SK-MEL-5 (cell line): Measurements from ENCODE around the gene C1S. TPM values are rescaled to one million over a fixed set of nuclear protein-coding genes. Genes with fewer than 3 reads are reported as not detected.
"Not testable (repeated sequence)": the region's sequence is repeated elsewhere in the genome, so short reads cannot be mapped to it uniquely, and the experiment has no call there.

Source experiments
- DNase-seq: peaks from one replicate; pipeline ENCODE4 v3.0.0-alpha.2; 2016; ENCODE audit warnings: low read depth, low spot score
- in situ Hi-C: cut with HindIII; loops from 2 replicates; pipeline ENCODE4 v1.10.0; 2016; ENCODE audit warnings: low sequenced_read_pairs, high pct_unique_total_duplicates, low pct_unique_long_range_greater_than_20kb
- total RNA-seq: library from RNA; depleted of rRNA; stranded (reverse); fragments of >200 nt; shearing (Covaris generic); gene quantifications from 2 replicates; pipeline ENCODE4 v1.2.3, GENCODE V29; 2014

The C1S gene
- total RNA-seq, 1 experiment from 2014 or later, result 3.3 TPM

- in situ Hi-C loops, result no loop called here
- no peak for DNase-seq
Measured at GRCh38 chr12:7092986-7093460, 32.5 kb downstream of the C1S start.

- in situ Hi-C loops, result no loop called here
- DNase-seq, result no peak
Measured at GRCh38 chr12:7093486-7093885, 33.0 kb downstream of the C1S start.

GRCh38 chr12:7093892-7094291, 33.4 kb downstream of the C1S start:
- in situ Hi-C loops, result no loop called here
- DNase-seq, result no peak

GRCh38 chr12:7096006-7096932, 35.8 kb downstream of the C1S start:
- DNase-seq, result no peak
- in situ Hi-C loops, result no loop called here

- in situ Hi-C loops, result no loop called here
Measured at GRCh38 chr12:7096979-7097378, 36.5 kb downstream of the C1S start.

GRCh38 chr12:7099290-7099996, 38.9 kb downstream of the C1S start:
- DNase-seq, result no peak
- in situ Hi-C loops, result no loop called here

More at GRCh38 chr12:7096979-7097378, 36.5 kb downstream of the C1S start:
- DNase-seq, result no peak

GRCh38 chr12:7100239-7100638, 39.7 kb downstream of the C1S start:
- in situ Hi-C loops, result no loop called here
- DNase-seq, result no peak

GRCh38 chr12:7101047-7101693, 40.7 kb downstream of the C1S start:
- in situ Hi-C loops, result no loop called here

GRCh38 chr12:7101694-7102131, 41.2 kb downstream of the C1S start:
- in situ Hi-C loops, result no loop called here
- no peak for DNase-seq

More at GRCh38 chr12:7101047-7101693, 40.7 kb downstream of the C1S start:
- no peak for DNase-seq

- DNase-seq, result no peak
- in situ Hi-C loops, result no loop called here
Measured at GRCh38 chr12:7102582-7102981, 42.1 kb downstream of the C1S start.

- in situ Hi-C loops, result no loop called here
- no peak for DNase-seq
Measured at GRCh38 chr12:7103837-7104584, 43.5 kb downstream of the C1S start.

GRCh38 chr12:7106082-7106481, 45.6 kb downstream of the C1S start:
- in situ Hi-C loops, result no loop called here
- no peak for DNase-seq

GRCh38 chr12:7107181-7107580, 46.7 kb downstream of the C1S start:
- DNase-seq, in situ Hi-C loops: not testable (repeated sequence)

- DNase-seq, result no peak
- in situ Hi-C loops, result no loop called here
Measured at GRCh38 chr12:7107636-7108002, 47.1 kb downstream of the C1S start.

GRCh38 chr12:7108003-7108795, 47.7 kb downstream of the C1S start:
- DNase-seq, result no peak
- in situ Hi-C loops, result no loop called here

- in situ Hi-C loops, result no loop called here
- DNase-seq, result peak; percentile 82
Measured at GRCh38 chr12:7108796-7109571, 48.5 kb downstream of the C1S start, which contains the start of gene C1RL. Gene C1RL (minus strand): TSS chr12:7109214. CDS start chr12:7109180, 34 bp downstream.
